Testis (tissue), 2 donors: Measurements from ENCODE around the gene PTPRE.

Experiments used
- CTCF ChIP-seq, 3 experiments: fragments of 450-650 bp in 2 of 3; fragments of 200-600 bp in 1 of 3; sonication (generic) in 1 of 3; IDR thresholded peaks; one replicate each; pipeline ENCODE4 v1.5.1; 2016 to 2019; ENCODE audit warnings: antibody characterized with exemption in 3 of 3, mild to moderate bottlenecking in 2 of 3, moderate library complexity in 1 of 3
- POLR2A ChIP-seq: fragments of 450-650 bp; IDR thresholded peaks from one replicate; pipeline ENCODE4 v1.6.1; 2017; ENCODE audit warnings: antibody characterized with exemption, mild to moderate bottlenecking, moderate library complexity

DNA sequence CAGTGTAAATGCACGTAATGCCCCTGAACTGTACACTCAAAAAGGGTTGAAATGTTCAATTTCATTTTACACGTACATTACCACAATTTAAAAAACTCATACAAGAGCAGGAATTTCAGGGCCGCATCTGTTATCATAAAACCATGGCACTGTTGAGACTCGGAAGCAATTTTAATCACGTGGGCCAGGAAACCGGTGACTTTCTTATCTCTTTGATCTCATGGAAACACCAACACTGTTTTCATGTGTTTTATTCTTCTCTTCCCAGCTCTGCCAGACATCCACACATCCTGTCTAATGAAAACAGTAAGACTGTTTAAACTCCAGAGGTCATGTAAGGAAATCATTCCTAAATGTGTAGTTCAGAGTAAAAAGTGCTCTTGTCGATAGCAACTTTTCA lies 35.9 kb downstream of the PTPRE start:
- no peak for TF ChIP-seq CTCF (IDR thresholded peaks at IDR 0.05)
- TF ChIP-seq POLR2A: no peak
